ENCODE data around the gene CCS.
A peak's percentile ranks its signal among the peaks of the same experiment; 100 is the strongest.

Gene CCS

DNA sequence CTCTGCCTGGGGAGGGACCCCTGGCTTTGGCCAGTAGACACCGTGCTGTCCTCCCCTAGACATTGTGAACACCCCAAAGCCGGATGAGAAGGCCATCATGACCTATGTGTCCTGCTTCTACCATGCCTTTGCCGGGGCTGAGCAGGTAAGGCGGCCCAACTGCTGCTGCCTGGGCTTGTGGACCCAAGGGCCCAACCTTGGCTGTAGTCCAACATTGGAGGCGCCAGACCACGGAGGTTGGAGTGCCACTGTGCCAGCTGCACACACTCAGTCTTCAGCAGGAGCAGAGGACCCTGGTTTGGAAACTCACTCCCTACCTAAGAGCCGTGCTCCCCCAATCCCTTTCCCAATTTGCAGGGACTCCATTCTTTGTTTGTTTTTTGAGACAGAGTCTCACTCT is 36.9 kb upstream of the CCS start:
- Mint-ChIP-seq H3K9me3 (no peaks in the 10 kb centered on the region), H3K27ac (no peak overlapping the region), H3K4me1 (no peaks in the 10 kb centered on the region), H3K4me3 (no peak overlapping the region), H3K27me3 (peaks cover 33% of the 10 kb centered on the region), H3K36me3 (no peaks in the 10 kb centered on the region)
- no peak for ATAC-seq

DNA sequence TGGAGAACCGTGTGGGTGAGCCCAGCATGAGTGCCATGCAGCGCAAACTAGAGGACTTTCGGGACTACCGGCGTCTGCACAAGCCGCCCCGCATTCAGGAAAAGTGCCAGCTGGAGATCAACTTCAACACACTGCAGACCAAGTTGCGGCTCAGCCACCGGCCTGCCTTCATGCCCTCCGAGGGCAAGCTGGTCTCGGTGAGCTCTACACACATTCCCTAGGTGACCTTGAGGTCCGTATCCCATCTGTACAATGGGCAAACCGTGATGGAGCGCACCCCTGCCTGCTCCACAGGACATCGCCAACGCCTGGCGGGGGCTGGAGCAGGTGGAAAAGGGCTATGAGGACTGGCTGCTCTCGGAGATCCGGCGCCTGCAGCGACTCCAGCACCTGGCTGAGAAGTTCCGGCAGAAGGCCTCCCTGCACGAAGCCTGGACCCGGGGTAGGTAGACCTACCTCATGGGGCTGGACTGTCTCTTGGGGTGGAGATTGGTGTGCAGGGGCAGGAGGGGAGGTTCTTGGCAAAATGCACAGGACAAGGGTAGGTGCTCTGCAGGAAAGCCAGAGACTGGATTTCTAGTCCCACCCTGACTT is 35.2 kb upstream of the CCS start:
- no peak overlapping the region for H3K4me3 Mint-ChIP-seq
- H3K4me1 Mint-ChIP-seq, result no peaks in the 10 kb centered on the region
- H3K27me3 Mint-ChIP-seq, result peaks cover 36% of the 10 kb centered on the region
- no peak overlapping the region for H3K27ac Mint-ChIP-seq
- no peaks in the 10 kb centered on the region for H3K36me3 Mint-ChIP-seq
- H3K9me3 Mint-ChIP-seq, result no peaks in the 10 kb centered on the region
- ATAC-seq, result no peak

DNA sequence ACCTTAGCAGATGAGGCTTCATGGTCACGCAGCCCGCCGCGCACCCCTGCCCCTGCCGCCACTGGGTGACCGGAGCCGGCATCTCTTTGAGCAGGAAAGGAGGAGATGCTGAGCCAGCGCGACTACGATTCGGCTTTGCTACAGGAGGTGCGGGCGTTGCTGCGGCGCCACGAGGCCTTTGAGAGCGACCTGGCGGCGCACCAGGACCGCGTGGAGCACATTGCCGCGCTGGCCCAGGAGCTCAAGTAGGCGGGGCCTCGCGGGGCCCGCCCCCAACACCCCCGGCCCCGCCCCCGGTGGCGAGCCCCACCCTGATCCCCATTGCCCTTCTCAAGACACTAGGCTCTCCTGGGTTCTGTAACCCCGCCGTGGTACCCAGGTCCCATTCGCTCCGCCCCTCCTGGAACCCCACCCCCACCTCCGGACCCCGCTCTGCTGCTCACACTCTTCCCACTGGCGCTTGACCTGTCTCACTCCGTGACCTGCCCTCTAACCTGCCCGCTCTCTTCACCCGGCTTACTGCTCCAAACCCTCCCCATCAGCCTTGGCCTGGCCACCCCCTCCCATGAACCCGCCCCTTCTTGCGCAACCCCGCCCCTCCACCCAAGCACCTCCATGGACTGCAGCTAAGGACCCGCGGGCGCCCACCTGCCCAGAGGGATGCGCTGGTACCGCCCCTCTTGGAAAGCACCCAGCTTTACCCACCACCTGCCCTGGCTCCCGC is 33.7 kb upstream of the CCS start:
- peaks cover 36% of the 10 kb centered on the region for H3K27me3 Mint-ChIP-seq
- no peak for ATAC-seq
- H3K4me1 Mint-ChIP-seq, result no peaks in the 10 kb centered on the region
- H3K9me3 Mint-ChIP-seq, result no peaks in the 10 kb centered on the region
- H3K4me3 Mint-ChIP-seq, result no peak overlapping the region
- no peak overlapping the region for H3K27ac Mint-ChIP-seq
- H3K36me3 Mint-ChIP-seq, result no peaks in the 10 kb centered on the region

DNA sequence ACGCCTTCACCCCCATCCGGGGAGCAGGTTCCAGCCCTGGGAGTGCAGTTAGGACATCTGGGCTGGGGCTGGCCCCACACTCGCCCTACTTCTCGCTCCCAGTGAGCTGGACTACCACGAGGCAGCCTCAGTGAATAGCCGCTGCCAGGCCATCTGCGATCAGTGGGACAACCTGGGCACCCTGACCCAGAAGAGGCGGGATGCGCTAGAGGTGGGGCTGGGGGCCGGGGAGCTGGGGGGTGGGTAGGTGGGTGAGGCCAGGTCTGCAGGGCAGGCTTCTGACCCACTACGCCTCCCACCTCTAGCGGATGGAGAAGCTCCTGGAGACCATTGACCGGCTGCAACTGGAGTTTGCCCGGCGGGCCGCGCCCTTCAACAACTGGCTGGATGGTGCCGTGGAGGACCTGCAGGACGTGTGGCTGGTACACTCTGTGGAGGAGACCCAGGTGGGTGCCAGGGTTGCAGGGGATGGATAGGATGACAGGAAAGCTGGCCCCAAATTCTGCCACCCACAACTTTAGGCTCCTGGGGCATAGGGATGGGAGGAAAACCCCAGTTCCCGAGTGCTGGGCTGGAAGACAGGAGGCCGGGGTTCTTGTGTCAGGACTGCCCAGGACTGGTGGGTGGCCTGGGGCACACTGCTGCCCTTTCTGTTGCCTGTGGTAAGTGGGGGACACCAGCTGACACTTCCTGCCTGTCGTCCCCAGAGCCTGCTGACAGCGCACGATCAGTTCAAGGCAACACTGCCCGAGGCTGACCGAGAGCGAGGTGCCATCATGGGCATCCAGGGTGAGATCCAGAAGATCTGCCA is 32.9 kb upstream of the CCS start:
- Mint-ChIP-seq H3K9me3 (no peaks in the 10 kb centered on the region), H3K27me3 (peaks cover 36% of the 10 kb centered on the region), H3K4me1 (no peaks in the 10 kb centered on the region), H3K36me3 (no peaks in the 10 kb centered on the region), H3K4me3 (no peak overlapping the region), H3K27ac (no peak overlapping the region)
- no peak for ATAC-seq

DNA sequence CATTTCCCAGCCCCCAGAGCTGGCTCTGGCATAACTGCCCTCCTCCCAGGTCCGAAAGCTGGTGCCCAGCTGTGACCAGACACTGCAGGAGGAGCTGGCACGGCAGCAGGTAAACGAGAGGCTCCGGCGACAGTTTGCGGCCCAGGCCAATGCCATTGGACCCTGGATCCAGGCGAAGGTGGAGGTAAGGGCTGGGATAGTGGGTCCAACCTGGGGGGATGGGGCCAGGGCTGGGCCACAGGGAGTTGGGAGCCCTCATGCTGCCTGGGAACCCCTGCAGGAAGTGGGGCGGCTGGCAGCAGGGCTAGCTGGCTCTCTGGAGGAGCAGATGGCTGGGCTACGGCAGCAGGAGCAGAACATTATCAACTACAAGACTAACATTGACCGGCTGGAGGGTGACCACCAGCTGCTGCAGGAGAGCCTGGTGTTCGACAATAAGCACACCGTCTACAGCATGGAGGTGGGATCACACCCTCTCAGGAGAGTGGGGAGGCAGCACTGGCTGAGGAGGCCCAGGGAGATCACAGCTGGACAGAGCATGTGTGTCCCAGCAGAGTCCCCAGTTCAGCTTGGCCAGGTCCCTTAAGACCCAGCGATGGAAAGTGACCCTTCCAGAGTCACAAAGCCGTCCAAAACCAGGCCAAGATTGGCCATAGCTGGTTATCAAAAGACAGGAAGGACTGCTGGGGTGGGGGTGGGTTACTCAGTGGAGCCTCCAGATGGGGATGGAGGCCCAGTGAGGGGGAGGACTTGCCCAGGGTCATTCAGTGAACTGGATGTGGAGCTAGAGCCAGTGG is 31.6 kb upstream of the CCS start:
- no peaks in the 10 kb centered on the region for H3K36me3 Mint-ChIP-seq
- H3K27me3 Mint-ChIP-seq, result peaks cover 36% of the 10 kb centered on the region
- no peaks in the 10 kb centered on the region for H3K4me1 Mint-ChIP-seq
- H3K9me3 Mint-ChIP-seq, result no peaks in the 10 kb centered on the region
- no peak for ATAC-seq
- H3K27ac Mint-ChIP-seq, result no peak overlapping the region
- H3K4me3 Mint-ChIP-seq, result no peak overlapping the region

DNA sequence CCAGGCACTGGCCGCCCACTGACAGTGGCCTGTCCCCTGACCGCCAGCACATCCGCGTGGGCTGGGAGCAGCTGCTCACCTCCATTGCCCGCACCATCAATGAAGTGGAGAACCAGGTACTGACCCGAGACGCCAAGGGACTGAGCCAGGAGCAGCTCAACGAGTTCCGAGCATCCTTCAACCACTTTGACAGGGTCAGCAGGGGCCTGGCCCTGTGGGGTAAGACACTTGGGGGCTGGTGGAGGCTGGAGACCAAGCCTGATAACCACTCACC is 31.1 kb upstream of the CCS start:
- H3K9me3 Mint-ChIP-seq, result no peaks in the 10 kb centered on the region
- H3K4me3 Mint-ChIP-seq, result no peak overlapping the region
- no peak overlapping the region for H3K27ac Mint-ChIP-seq
- no peaks in the 10 kb centered on the region for H3K36me3 Mint-ChIP-seq
- H3K4me1 Mint-ChIP-seq, result peaks cover 3% of the 10 kb centered on the region
- peaks cover 36% of the 10 kb centered on the region for H3K27me3 Mint-ChIP-seq
- ATAC-seq, result no peak

DNA sequence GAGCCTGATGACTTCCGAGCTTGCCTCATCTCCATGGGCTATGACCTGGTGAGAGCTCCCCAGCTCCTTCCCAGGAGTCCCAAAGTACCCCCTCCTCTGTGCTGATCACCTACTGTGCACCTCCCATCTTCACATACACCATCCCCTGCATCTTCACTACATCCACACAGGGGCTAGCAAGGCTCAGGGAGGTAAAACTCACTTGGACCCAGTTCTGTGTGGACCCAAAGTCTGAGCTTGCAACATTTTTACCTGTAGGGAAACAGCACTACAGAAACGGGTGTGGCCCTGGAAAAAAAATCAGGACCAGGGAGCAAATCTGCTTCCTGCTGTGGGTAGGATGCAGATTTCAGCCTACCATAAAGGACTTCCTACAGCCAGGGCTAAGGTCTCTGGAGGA is 30.7 kb upstream of the CCS start:
- no peaks in the 10 kb centered on the region for H3K9me3 Mint-ChIP-seq
- peaks cover 36% of the 10 kb centered on the region for H3K27me3 Mint-ChIP-seq
- H3K27ac Mint-ChIP-seq, result no peak overlapping the region
- H3K4me3 Mint-ChIP-seq, result no peak overlapping the region
- ATAC-seq, result no peak
- H3K4me1 Mint-ChIP-seq, result peaks cover 6% of the 10 kb centered on the region
- H3K36me3 Mint-ChIP-seq, result no peaks in the 10 kb centered on the region

DNA sequence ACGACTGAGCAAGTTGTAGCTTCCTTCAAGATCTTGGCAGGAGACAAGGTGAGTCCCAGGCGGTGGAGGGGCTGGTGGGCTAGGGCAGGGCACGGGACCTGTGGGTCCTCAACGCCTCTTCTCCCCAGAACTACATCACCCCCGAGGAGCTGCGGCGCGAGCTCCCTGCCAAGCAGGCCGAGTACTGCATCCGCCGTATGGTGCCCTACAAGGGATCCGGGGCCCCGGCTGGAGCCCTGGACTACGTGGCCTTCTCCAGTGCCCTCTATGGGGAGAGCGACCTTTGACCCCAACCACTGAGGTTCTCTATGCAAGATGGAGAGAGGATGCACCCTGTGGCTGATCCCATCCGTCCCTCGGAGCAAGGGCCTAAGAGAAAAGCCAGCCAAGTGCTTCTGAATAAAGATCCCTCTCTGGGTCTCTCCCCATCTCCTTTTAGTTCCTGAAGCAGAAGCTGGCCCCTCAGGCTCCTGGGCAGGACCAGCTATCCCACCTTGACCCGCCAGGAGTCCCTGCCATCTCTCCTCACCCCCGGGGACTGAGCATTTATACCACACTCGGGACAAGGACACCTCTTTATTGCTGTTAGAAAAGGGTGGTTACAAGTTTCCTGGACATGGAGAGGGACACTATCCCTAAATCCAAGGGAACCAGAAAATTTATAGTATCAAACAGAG is 29.9 kb upstream of the CCS start:
- H3K9me3 Mint-ChIP-seq, result no peaks in the 10 kb centered on the region
- no peak for ATAC-seq
- H3K27me3 Mint-ChIP-seq, result peaks cover 28% of the 10 kb centered on the region
- peaks cover 14% of the 10 kb centered on the region for H3K4me1 Mint-ChIP-seq
- no peaks in the 10 kb centered on the region for H3K36me3 Mint-ChIP-seq
- no peak overlapping the region for H3K27ac Mint-ChIP-seq
- no peak overlapping the region for H3K4me3 Mint-ChIP-seq

DNA sequence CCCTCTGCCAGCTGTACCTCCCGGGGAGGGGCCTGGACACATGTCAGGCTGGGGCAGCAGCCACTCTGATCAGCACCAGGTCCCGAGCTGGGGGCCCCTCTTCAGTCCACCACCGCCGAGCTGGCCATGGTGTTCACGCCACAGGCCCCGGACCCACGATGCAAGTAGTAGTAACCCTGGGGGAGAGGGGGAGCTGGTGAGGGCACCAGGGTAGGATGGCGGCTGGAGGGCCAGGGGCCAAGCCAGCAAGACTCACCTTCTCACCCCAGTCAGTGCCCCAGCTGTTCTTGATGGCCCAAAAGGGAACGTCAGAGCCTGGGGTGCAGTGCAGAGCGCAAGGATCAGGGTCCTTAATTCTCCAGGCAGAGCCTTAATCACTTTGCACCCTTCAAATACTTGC is 29.2 kb upstream of the CCS start:
- Mint-ChIP-seq H3K4me1 (peaks cover 20% of the 10 kb centered on the region), H3K4me3 (no peak overlapping the region), H3K9me3 (no peaks in the 10 kb centered on the region), H3K27ac (no peak overlapping the region), H3K36me3 (no peaks in the 10 kb centered on the region), H3K27me3 (peaks cover 20% of the 10 kb centered on the region)
- ATAC-seq, result no peak

DNA sequence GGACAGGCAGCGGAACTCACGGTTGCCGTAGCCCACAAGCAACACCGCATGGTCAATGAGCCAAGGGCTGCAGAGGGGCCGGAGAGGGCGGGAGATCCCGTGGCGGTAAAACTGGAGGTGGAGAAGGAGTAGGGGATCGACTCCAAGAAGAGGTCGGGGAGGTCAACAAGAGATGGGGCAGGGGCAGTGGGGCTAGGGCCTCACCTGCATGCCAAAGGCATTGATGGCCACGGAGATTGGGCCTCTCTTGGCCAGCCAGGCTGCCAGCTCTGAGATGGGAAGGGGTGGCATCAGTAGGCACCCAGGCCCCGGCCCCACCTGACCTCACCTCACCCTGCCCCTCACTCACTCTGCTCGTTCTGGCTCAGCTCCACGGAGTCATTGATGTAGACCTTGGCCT is 28.4 kb upstream of the CCS start:
- no peaks in the 10 kb centered on the region for H3K36me3 Mint-ChIP-seq
- H3K9me3 Mint-ChIP-seq, result no peaks in the 10 kb centered on the region
- H3K4me3 Mint-ChIP-seq, result no peak overlapping the region
- no peak overlapping the region for H3K27ac Mint-ChIP-seq
- peaks cover 17% of the 10 kb centered on the region for H3K27me3 Mint-ChIP-seq
- H3K4me1 Mint-ChIP-seq, result peaks cover 21% of the 10 kb centered on the region
- ATAC-seq, result no peak

DNA sequence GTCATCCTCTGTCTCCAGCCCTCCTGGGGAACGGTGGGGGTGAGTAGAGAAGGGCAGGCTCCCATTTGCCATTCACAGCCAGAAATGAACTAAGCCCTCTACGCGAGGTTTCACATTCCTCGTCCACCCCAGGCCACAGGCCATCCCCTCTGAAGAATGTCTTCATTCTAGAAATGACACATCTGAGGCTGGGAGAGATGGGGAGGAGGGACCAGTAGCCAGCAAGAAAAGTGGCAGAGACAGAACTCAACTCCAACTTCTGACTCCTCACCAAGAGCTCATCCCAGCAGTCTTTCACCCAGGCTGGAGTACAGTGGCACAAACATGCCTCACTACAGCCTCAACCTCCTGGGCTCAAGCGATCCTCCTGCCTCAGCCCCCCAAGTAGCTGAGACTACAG is 28.0 kb upstream of the CCS start:
- H3K9me3 Mint-ChIP-seq, result no peaks in the 10 kb centered on the region
- H3K27me3 Mint-ChIP-seq, result peaks cover 13% of the 10 kb centered on the region
- no peak for ATAC-seq
- H3K4me3 Mint-ChIP-seq, result no peak overlapping the region
- peaks cover 21% of the 10 kb centered on the region for H3K4me1 Mint-ChIP-seq
- H3K36me3 Mint-ChIP-seq, result no peaks in the 10 kb centered on the region
- no peak overlapping the region for H3K27ac Mint-ChIP-seq

DNA sequence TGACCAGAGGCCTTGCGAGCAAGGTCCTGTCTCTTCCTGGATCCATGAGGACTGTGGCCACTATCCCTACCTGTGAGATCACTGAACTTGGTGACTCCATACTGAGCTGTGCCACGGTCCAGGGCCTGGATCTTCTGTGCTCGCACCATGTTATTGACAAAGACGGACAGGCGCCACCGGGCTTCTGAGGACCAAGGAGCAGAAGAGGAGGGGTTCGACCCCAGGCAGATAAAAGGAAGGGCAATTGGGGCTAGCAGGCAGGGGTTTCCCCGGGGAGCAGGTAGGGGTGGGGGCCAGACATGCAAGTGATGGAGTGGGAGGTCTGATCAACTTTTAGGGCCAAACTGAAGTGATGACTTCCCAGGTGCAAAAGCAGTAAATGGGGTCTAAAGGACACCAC is 26.8 kb upstream of the CCS start:
- no peaks in the 10 kb centered on the region for H3K9me3 Mint-ChIP-seq
- H3K36me3 Mint-ChIP-seq, result no peaks in the 10 kb centered on the region
- H3K27me3 Mint-ChIP-seq, result peaks cover 1% of the 10 kb centered on the region
- H3K4me1 Mint-ChIP-seq, result peaks cover 21% of the 10 kb centered on the region
- H3K4me3 Mint-ChIP-seq, result no peak overlapping the region
- no peak overlapping the region for H3K27ac Mint-ChIP-seq
- no peak for ATAC-seq

DNA sequence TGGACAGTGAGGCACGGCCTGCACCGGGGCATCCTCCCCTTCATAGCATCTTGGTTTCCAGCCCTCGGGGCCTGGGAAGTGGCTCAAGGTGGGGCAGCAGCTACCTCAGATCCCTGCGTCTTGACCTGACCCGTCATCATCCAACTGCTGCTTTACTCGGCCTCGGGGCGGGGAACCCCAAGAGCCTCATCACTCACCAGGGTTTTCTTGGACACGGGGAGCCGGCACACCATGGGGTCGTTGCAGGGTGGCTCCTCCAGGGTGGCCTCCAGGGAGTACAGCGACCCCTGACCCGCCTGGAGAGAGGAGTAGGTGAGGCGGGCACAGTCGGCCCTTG is 25.2 kb upstream of the CCS start:
- ATAC-seq, result peak; percentile 22
- H3K27me3 Mint-ChIP-seq, result no peaks in the 10 kb centered on the region
- H3K36me3 Mint-ChIP-seq, result no peaks in the 10 kb centered on the region
- H3K4me1 Mint-ChIP-seq, result peaks cover 21% of the 10 kb centered on the region
- H3K4me3 Mint-ChIP-seq, result peak overlapping the region; percentile 80
- no peaks in the 10 kb centered on the region for H3K9me3 Mint-ChIP-seq
- peak overlapping the region; percentile 72 for H3K27ac Mint-ChIP-seq

DNA sequence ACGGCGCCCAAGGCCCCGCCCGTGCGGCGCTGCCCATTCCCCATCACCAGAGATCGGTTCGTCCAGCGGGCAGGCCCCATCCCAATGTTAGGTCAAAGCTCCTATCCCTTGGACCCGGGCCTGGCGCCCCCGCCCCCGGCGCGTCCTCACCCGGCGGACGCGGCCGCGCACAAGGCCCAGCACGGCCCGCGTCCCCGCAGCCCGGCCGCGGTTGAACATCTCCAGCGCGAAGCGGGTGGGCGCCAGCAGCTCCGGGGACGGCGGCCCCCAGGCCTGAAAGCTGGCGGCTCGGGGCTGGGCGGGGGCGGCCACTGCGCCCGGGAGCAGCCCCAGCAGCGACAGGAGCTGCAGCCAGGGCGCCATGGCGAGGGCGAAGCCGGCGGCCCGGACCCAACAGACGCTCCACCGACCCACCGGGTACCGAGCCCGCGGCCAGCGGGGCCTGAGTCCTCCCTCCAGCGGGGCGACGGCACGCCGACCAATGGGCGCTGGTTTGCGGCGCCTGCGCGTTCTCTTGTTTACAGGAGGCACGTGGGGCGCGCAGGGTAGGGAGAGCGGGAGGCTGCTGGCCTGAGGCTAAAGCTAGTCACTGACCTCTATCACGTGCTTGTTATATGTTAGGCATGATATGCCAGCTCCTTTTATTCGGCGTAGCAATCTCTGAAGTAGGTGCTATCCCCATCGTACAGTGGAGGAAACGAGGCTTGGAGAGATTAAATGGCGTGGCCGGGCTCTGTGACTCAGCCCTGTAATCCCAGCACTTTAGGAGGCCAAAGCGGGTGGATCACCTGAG is 24.7 kb upstream of the CCS start, which contains the start of gene CTSF:
Gene CTSF (minus strand): TSS at position 483 of the 793 bp plus-strand sequence. CDS start 120 bp downstream, at position 363.
- peak; percentile 92 for ATAC-seq
- H3K27ac Mint-ChIP-seq, result peak within 1 kb of the TSS; percentile 72
- H3K27me3 Mint-ChIP-seq, result no peaks in the 10 kb centered on the region
- no peaks in the 10 kb centered on the region for H3K36me3 Mint-ChIP-seq
- H3K4me1 Mint-ChIP-seq, result peaks cover 21% of the 10 kb centered on the region
- peak within 1 kb of the TSS; percentile 80 for H3K4me3 Mint-ChIP-seq
- no peaks in the 10 kb centered on the region for H3K9me3 Mint-ChIP-seq

Data from stimulated activated memory B cell treated with anti-CD40 and anti-IgM and Interleukin-4, amounts not matched to agents 10 μg/mL and 1 μg/mL and 100 μg/mL, for 72 hours (primary cell).